OCI-LY3 (cell line): ENCODE data around the gene EPS15.

Experiments used
- H2AFZ ChIP-seq: fragments of 200-600, 300-600 bp; shearing (Covaris generic); 2 replicates; pipeline ENCODE4 v1.6.0; 2014; ENCODE audit warnings: antibody characterized with exemption, low read depth, low read length
- H3K27ac ChIP-seq: fragments of 200-600, 300-600 bp; sonication (generic); 2 replicates; pipeline ENCODE4 v1.5.1; 2014; ENCODE audit warnings: mild to moderate bottlenecking, low read length, moderate library complexity, mixed read lengths
- H3K27me3 ChIP-seq: fragments of 200-600, 300-600 bp; sonication (generic); 2 replicates; pipeline ENCODE4 v1.6.1; 2014; ENCODE audit warnings: low read depth, low read length, mixed read lengths
- H3K36me3 ChIP-seq: fragments of 200-600, 300-600 bp; sonication (generic); replicated peaks from 2 replicates; pipeline ENCODE3; 2014; ENCODE audit warnings: low read depth, low read length, mixed read lengths
- H3K4me1 ChIP-seq: fragments of 300-600, 200-600 bp; sonication (generic); 2 replicates; pipeline ENCODE4 v1.6.1; 2014; ENCODE audit warnings: low read length, mixed read lengths
- H3K4me2 ChIP-seq: fragments of 200-600, 300-600 bp; sonication (generic); 2 replicates; pipeline ENCODE4 v1.6.1; 2014; ENCODE audit warnings: low read length, mixed read lengths
- H3K4me3 ChIP-seq: fragments of 300-600, 200-600 bp; sonication (generic); 2 replicates; pipeline ENCODE4 v1.5.1; 2014; ENCODE audit warnings: antibody characterized with exemption, mild to moderate bottlenecking, low read length, moderate library complexity
- H3K79me2 ChIP-seq: fragments of 300-600, 200-600 bp; shearing (Covaris generic); 2 replicates; pipeline ENCODE4 v1.6.1; 2014; ENCODE audit warnings: mild to moderate bottlenecking, low read length, mixed read lengths
- H3K9ac ChIP-seq: fragments of 300-600, 200-600 bp; shearing (Covaris generic); 2 replicates; pipeline ENCODE4 v1.6.0; 2014; ENCODE audit warnings: mild to moderate bottlenecking, low read length, moderate library complexity
- H3K9me3 ChIP-seq: fragments of 200-600, 300-600 bp; shearing (Covaris generic); 2 replicates; pipeline ENCODE4 v1.6.1; 2014; ENCODE audit warnings: low read length, mixed read lengths; ENCODE audit not compliant: insufficient read depth
- H4K20me1 ChIP-seq: fragments of 200-600, 300-600 bp; sonication (generic); 2 replicates; pipeline ENCODE4 v1.6.1; 2016; ENCODE audit warnings: low read length, mixed read lengths; ENCODE audit not compliant: insufficient read depth
- CTCF ChIP-seq: fragments of 200-600, 300-600 bp; sonication (generic); IDR thresholded peaks from 2 replicates; pipeline ENCODE4 v1.5.1; 2014; ENCODE audit warnings: antibody characterized with exemption, low read length, low read depth
- EZH2phosphoT487 ChIP-seq: fragments of 200-600 bp; shearing (Covaris generic); IDR thresholded peaks from 2 replicates; pipeline ENCODE4 v1.6.1; 2018; ENCODE audit warnings: antibody characterized with exemption, mixed run types, low read depth

Gene EPS15

GRCh38 chr1:51519048-51519864 is at the start of gene EPS15:
Gene EPS15, minus strand, starts transcription at chr1:51519266. Its CDS starts 35 bp downstream, at chr1:51519231.
- no peaks in the 10 kb centered on the region for H3K36me3 ChIP-seq
- peaks cover 17% of the 10 kb centered on the region; the same call in 1 of the 2 replicates for H4K20me1 ChIP-seq
- peak within 1 kb of the TSS; percentile 92 for H3K4me3 ChIP-seq
- peak within 1 kb of the TSS; percentile 77 for H3K27ac ChIP-seq
- peak within 1 kb of the TSS; percentile 89 for H3K9ac ChIP-seq
- H3K4me2 ChIP-seq: peak within 1 kb of the TSS; percentile 87
- H3K79me2 ChIP-seq: peaks cover 48% of the 10 kb centered on the region
- H3K4me1 ChIP-seq: peaks cover 32% of the 10 kb centered on the region
- H3K9me3 ChIP-seq: no peaks in the 10 kb centered on the region
- H2AFZ ChIP-seq: no peak within 1 kb of the TSS; the same call in 1 of the 2 replicates
- TF ChIP-seq CTCF (no peak), EZH2phosphoT487 (no peak)
- H3K27me3 ChIP-seq: no peaks in the 10 kb centered on the region

GRCh38 chr1:51568231-51568935 is 49.3 kb upstream of the EPS15 start:
- Histone ChIP-seq H4K20me1 (no peaks in the 10 kb centered on the region), H3K79me2 (no peaks in the 10 kb centered on the region), H3K27ac (no peak overlapping the region), H3K27me3 (no peaks in the 10 kb centered on the region), H3K9me3 (no peaks in the 10 kb centered on the region), H3K4me1 (peaks cover 28% of the 10 kb centered on the region), H3K9ac (no peak overlapping the region), H2AFZ (no peak overlapping the region), H3K4me3 (no peak overlapping the region), H3K36me3 (no peaks in the 10 kb centered on the region), H3K4me2 (no peak overlapping the region)
- TF ChIP-seq EZH2phosphoT487 (no peak), CTCF (no peak)

- Histone ChIP-seq H3K4me1 (peaks cover 28% of the 10 kb centered on the region), H3K4me2 (no peak overlapping the region), H3K9me3 (no peaks in the 10 kb centered on the region), H4K20me1 (no peaks in the 10 kb centered on the region), H3K27me3 (no peaks in the 10 kb centered on the region), H3K27ac (no peak overlapping the region), H3K79me2 (no peaks in the 10 kb centered on the region), H3K4me3 (no peak overlapping the region), H3K9ac (no peak overlapping the region), H3K36me3 (no peaks in the 10 kb centered on the region), H2AFZ (no peak overlapping the region)
- TF ChIP-seq CTCF: no peak
- no peak for TF ChIP-seq EZH2phosphoT487
These were observed 48.6 kb upstream of the EPS15 start for GRCh38 chr1:51567653-51568052.

- no peaks in the 10 kb centered on the region for H3K9me3 ChIP-seq
- H3K27ac ChIP-seq: no peak overlapping the region
- no peaks in the 10 kb centered on the region for H3K27me3 ChIP-seq
- H3K36me3 ChIP-seq: no peaks in the 10 kb centered on the region
- no peak overlapping the region for H3K4me3 ChIP-seq
- no peak overlapping the region for H3K9ac ChIP-seq
- H3K79me2 ChIP-seq: no peaks in the 10 kb centered on the region
- no peak overlapping the region for H3K4me2 ChIP-seq
- H4K20me1 ChIP-seq: no peaks in the 10 kb centered on the region
- TF ChIP-seq CTCF: peak; percentile 40; the same call in 1 of the 2 replicates
- no peak for TF ChIP-seq EZH2phosphoT487
- H3K4me1 ChIP-seq: peaks cover 28% of the 10 kb centered on the region
- H2AFZ ChIP-seq: no peak overlapping the region
These were observed 47.2 kb upstream of the EPS15 start for GRCh38 chr1:51566260-51566659.
